Sigmoid colon (tissue), 7 donors: ENCODE results near the gene BCL3. TPM values are rescaled to one million over a fixed set of nuclear protein-coding genes. Genes with fewer than 3 reads are reported as not detected.

ENCODE experiments used
- DNase-seq: peaks from one replicate; pipeline ENCODE4 v3.0.0-alpha.2; 2019
- H3K27ac ChIP-seq, 4 donors: fragments of 200-600 bp; sonication (generic); one replicate each; pipeline ENCODE4 v1.5.1; 2016 to 2019; ENCODE audit warnings: mild to moderate bottlenecking in 1 of 4
- H3K27me3 ChIP-seq, 3 donors: fragments of 200-600 bp; sonication (generic); one replicate each; pipeline ENCODE4 v1.5.1; 2019; ENCODE audit warnings: mild to moderate bottlenecking in 1 of 3
- H3K36me3 ChIP-seq, 4 donors: fragments of 200-600 bp; sonication (generic); one replicate each; pipeline ENCODE4 v1.5.1; 2016 to 2019
- H3K4me1 ChIP-seq, 4 donors: fragments of 200-600 bp; sonication (generic); one replicate each; pipeline ENCODE4 v1.5.1; 2017 to 2019
- H3K4me3 ChIP-seq, 4 donors: fragments of 200-600 bp; sonication (generic); one replicate each; pipeline ENCODE4 v1.5.1; 2017 to 2019; ENCODE audit warnings: mild to moderate bottlenecking in 2 of 4, moderate library complexity in 1 of 4
- H3K9me3 ChIP-seq, 4 donors: fragments of 200-600 bp in 3 of 4; sonication (generic) in 3 of 4; one replicate each; pipeline versions ENCODE4 v1.5.1 to v1.6.1; 2013 to 2019
- EP300 ChIP-seq, 4 donors: sonication (generic); formaldehyde crosslinking; IDR thresholded peaks; one replicate each; pipeline ENCODE4 v1.6.1; 2017; ENCODE audit warnings: antibody characterized with exemption in 4 of 4
- POLR2A ChIP-seq, 2 donors: fragments of 450-650 bp; IDR thresholded peaks; one replicate each; pipeline ENCODE4 v1.6.1; 2016; ENCODE audit warnings: antibody characterized with exemption in 2 of 2, mild to moderate bottlenecking in 2 of 2, moderate library complexity in 2 of 2
- POLR2AphosphoS5 ChIP-seq, 4 donors: sonication (generic); formaldehyde crosslinking; IDR thresholded peaks; one replicate each; pipeline ENCODE4 v1.6.1; 2017; ENCODE audit warnings: antibody characterized with exemption in 4 of 4
- WGBS, 2 donors: extraction: QIAGEN DNeasy Blood & Tissue Kit; methylation state at CpG; one replicate each; pipeline ENCODE4 v1.1.7; 2013; 5-methylcytosine and 5-hydroxymethylcytosine counted together
- intact Hi-C: fragments of 100-400 bp; cut with DNase I; formaldehyde crosslinking; loops from one replicate; pipeline ENCODE4 v1.15.1; 2023
- polyA plus RNA-seq, 3 donors: library from polyadenylated mRNA; stranded (reverse); fragments of 200-250 nt; gene quantifications; one replicate each; pipeline ENCODE4 v1.2.3, GENCODE V29; 2013
- total RNA-seq, 4 donors: library from RNA; depleted of rRNA; stranded (reverse); fragments of >200 nt; gene quantifications; one replicate each; pipeline ENCODE4 v1.1.0, GENCODE V29; 2016
- TF ChIP-seq, protein P1 (sequence below), 4 experiments: fragments of 450-650 bp in 3 of 4; fragments of 200-600 bp in 1 of 4; IDR thresholded peaks; one replicate each; pipeline ENCODE4 v1.5.1; 2016 to 2019; ENCODE audit warnings: antibody characterized with exemption in 4 of 4, mild to moderate bottlenecking in 3 of 4, moderate library complexity in 2 of 4
- donor health status: healthy with polysubstance abuse.
- donor health status: Bipolar disorder and iron deficiency.
- donor health status: healthy.

BCL3 gene
- total and polyA plus RNA-seq, 7 donors, result 13.9 to 104 (median 44.4) TPM

DNA sequence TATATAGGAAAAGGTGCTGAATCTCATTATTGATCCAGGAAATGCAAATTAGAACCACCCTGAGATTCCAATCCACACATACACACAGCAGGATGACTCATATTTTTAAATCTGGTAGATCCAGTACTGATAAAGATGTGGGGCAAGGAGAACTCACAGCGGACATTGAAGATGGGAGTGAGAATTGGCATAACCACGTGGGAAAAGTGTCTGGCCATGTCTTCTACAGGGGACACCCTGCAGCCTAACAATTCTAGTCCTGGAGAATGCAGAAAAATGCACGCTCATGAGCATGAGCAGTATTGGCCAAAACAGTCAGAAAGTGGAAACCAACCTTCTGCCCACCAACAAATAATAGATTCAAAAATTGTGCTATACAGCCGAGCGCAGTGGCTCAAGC is 13.5 kb upstream of the BCL3 start:
- Histone ChIP-seq H3K27me3 (no peaks in the 10 kb centered on the region), H3K9me3 (no peaks in the 10 kb centered on the region), H3K27ac (no peak overlapping the region), H3K4me1 (peaks cover 0 to 10% (median 10%) of the 10 kb centered on the region in 4 donors), H3K4me3 (no peak overlapping the region), H3K36me3 (no peaks in the 10 kb centered on the region)
- DNase-seq, result no peak
- no peak for TF ChIP-seq EP300 (IDR thresholded peaks at IDR 0.05)
- no peak for TF ChIP-seq POLR2A (IDR thresholded peaks at IDR 0.05)
- no peak for TF ChIP-seq POLR2AphosphoS5 (IDR thresholded peaks at IDR 0.05)
- TF ChIP-seq, protein P1, sequence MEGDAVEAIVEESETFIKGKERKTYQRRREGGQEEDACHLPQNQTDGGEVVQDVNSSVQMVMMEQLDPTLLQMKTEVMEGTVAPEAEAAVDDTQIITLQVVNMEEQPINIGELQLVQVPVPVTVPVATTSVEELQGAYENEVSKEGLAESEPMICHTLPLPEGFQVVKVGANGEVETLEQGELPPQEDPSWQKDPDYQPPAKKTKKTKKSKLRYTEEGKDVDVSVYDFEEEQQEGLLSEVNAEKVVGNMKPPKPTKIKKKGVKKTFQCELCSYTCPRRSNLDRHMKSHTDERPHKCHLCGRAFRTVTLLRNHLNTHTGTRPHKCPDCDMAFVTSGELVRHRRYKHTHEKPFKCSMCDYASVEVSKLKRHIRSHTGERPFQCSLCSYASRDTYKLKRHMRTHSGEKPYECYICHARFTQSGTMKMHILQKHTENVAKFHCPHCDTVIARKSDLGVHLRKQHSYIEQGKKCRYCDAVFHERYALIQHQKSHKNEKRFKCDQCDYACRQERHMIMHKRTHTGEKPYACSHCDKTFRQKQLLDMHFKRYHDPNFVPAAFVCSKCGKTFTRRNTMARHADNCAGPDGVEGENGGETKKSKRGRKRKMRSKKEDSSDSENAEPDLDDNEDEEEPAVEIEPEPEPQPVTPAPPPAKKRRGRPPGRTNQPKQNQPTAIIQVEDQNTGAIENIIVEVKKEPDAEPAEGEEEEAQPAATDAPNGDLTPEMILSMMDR (IDR thresholded peaks at IDR 0.05), result no peak
- intact Hi-C loops, result no loop called here
- 58 to 68% methylated on average over 5 of the region's 5 CpGs for WGBS, 2 donors

DNA sequence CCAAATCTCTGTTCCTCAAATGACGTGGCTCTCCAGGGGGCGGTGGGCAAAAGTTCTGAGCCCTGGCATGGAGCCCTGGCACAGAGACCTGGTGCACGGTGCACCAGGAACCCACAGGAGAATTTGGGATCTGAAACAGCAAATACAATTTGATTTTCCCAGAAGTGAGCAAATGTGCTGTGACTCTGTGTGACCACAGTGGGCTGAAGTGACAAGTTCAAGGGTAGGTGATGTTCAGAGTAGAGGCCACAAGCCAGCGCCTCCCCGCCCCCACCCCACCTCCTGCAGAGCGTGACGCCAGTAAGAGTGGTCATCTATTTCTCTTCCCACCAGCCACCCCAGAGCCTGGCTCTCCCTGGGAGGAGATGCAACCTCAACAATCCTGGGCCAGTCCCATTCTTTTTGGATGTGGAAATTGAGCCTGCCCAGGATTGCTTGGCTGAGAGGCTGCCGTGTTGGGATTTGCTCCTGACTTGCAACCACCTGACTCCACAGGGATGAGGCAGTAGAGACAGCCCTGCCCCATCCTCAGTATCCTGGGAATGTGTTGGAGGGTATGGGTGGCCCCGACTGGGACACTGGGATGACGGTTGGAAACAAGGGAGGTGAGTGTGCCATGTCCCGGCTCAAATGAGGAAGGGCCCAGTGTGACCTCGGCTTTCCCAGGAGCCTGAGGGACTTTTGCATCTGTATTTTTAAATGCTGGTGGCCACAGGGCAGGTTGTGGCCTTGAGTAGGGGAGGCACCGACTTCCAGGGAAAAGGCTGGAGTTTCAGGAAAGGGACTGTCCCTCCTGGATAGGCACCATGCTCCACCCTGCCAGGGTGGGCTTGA is 11.1 kb upstream of the BCL3 start:
- WGBS, 2 donors, result 74 to 82% methylated on average over 13 of the region's 13 CpGs
- DNase-seq, result no peak
- no peaks in the 10 kb centered on the region for H3K9me3 ChIP-seq
- no peak overlapping the region for H3K27ac ChIP-seq
- no peaks in the 10 kb centered on the region for H3K27me3 ChIP-seq
- H3K4me3 ChIP-seq, result no peak overlapping the region
- intact Hi-C loops, result no loop called here
- H3K36me3 ChIP-seq, result no peaks in the 10 kb centered on the region
- TF ChIP-seq, protein P1 (IDR thresholded peaks at IDR 0.05), result no peak
- TF ChIP-seq EP300 (IDR thresholded peaks at IDR 0.05) (no peak), POLR2A (IDR thresholded peaks at IDR 0.05) (no peak), POLR2AphosphoS5 (IDR thresholded peaks at IDR 0.05) (no peak)
- peaks cover 0 to 31% (median 29%) of the 10 kb centered on the region in 4 donors for H3K4me1 ChIP-seq

DNA sequence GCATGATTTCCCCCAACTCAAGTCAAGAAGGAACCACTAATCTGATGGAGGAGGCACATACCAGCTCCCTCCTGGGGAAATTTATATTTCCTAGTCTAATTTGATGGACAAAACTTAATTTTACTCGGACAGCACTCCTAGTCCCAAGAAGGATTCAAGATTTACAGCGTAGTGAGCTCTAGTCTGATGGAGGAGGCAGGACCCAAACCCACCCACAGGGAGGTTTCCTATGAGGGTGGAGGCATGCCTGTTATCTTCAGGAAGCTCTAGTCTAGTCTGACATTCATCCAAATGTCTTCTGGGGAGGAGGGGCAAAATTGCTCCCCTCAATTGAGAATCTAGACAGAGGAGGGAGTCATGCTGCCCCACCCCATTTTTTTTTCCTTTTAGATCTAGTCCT is 10.4 kb upstream of the BCL3 start:
- no peak for DNase-seq
- H3K4me3 ChIP-seq, result no peak overlapping the region
- no peaks in the 10 kb centered on the region for H3K9me3 ChIP-seq
- H3K27me3 ChIP-seq, result no peaks in the 10 kb centered on the region
- no peaks in the 10 kb centered on the region for H3K36me3 ChIP-seq
- WGBS, 2 donors, result 92 to 94% methylated on average over 2 of the region's 2 CpGs
- no peak overlapping the region for H3K27ac ChIP-seq
- TF ChIP-seq, protein P1 (IDR thresholded peaks at IDR 0.05), result no peak
- TF ChIP-seq EP300 (IDR thresholded peaks at IDR 0.05), result no peak
- no peak for TF ChIP-seq POLR2A (IDR thresholded peaks at IDR 0.05)
- no peak for TF ChIP-seq POLR2AphosphoS5 (IDR thresholded peaks at IDR 0.05)
- intact Hi-C loops, result no loop called here
- H3K4me1 ChIP-seq, result peaks cover 0 to 38% (median 36%) of the 10 kb centered on the region in 4 donors

DNA sequence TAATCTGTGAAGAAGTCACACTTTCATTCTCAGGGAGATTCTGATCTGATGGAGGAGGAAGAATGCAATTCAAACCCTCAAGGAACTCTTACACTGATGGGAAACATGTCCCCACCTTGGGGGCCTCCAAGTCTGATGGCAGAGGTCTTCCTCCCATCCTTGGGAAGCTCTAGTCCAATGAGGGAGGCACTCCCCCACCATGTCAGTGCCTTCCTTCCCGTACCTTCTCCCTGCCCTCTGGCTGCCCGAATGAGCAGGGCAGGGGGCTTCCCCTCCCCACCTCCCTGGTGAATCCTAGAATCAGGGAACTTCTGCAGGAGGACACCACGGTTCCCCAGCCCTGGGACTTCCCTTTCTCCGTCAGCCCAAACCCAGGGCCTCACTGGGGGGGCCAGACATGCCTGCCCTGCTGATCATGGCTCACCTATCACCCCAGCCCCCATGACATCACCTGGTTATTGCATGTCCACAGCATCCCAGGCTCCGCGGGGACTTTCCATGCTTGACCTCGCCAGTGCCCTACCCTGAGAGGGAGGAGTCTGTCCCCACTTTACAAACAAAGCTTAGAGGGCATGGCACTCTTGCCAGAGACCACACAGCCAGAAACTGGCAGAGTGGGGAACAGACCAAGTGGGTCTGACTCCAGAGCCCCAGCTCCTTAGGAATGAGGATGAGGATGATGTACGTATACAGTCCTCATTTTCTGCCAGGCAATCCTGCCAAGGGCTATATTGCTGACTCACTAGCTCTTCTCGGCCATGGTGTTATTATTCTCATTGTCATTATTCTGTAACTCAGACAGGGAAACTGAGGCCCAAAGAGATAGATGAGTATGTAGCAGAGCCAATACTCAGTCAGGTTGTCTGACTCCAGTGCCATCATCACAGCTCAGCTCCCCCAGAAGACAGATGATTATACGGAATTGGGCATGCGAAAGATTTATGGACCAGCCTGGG is 9.6 kb upstream of the BCL3 start:
- DNase-seq, result no peak
- Histone ChIP-seq H3K4me3 (no peak overlapping the region), H3K36me3 (no peaks in the 10 kb centered on the region), H3K4me1 (peaks cover 0 to 44% (median 43%) of the 10 kb centered on the region in 4 donors), H3K27ac (peak overlapping the region in 3 of 4 donors; percentile 10 to 21 (median 18)), H3K27me3 (no peaks in the 10 kb centered on the region), H3K9me3 (no peaks in the 10 kb centered on the region)
- intact Hi-C loops, result no loop called here
- WGBS, 2 donors, result 36 to 48% methylated on average over 11 of the region's 11 CpGs
- TF ChIP-seq, protein P1 (IDR thresholded peaks at IDR 0.05), result no peak
- TF ChIP-seq POLR2A (IDR thresholded peaks at IDR 0.05), result no peak
